Upper lobe of left lung (tissue), 4 donors: ENCODE data around the gene ADORA1.

Experiments
- CTCF ChIP-seq, 6 experiments: fragments of 450-650 bp in 4 of 6; fragments of 200-600 bp in 2 of 6; sonication (generic) in 2 of 6; IDR thresholded peaks; one replicate each; pipeline ENCODE4 v1.5.1; 2016 to 2019; ENCODE audit warnings: antibody characterized with exemption in 6 of 6
- POLR2A ChIP-seq, 4 donors: fragments of 450-650 bp; IDR thresholded peaks; one replicate each; pipeline ENCODE4 v1.5.1; 2016 to 2017; ENCODE audit warnings: antibody characterized with exemption in 4 of 4, mild to moderate bottlenecking in 2 of 4

GRCh38 chr1:203135636-203136305, 8.2 kb downstream of the ADORA1 start:
- TF ChIP-seq CTCF (IDR thresholded peaks at IDR 0.05) (no peak), POLR2A (IDR thresholded peaks at IDR 0.05) (no peak)
